T1000 (cell line): ENCODE results near the gene HSF2.
A peak's percentile ranks its signal among the peaks of the same experiment; 100 is the strongest.

Experiments used
- DNase-seq: peaks from one replicate; lab custom pipeline; 2025; ENCODE audit warnings: mixed read lengths; lab: John Stamatoyannopoulos, UW

HSF2 gene

GRCh38 chr6:122400121-122400450 lies 634 bp downstream of the HSF2 start:
- peak; percentile 25 for DNase-seq

- no peak for DNase-seq
Observed at GRCh38 chr6:122400462-122401089, 1.1 kb downstream of the HSF2 start.

GRCh38 chr6:122401104-122401503 lies 1.7 kb downstream of the HSF2 start:
- no peak for DNase-seq

GRCh38 chr6:122404444-122404843 lies 5.0 kb downstream of the HSF2 start:
- no peak for DNase-seq

- DNase-seq = no peak
Observed at GRCh38 chr6:122405417-122405816, 6.0 kb downstream of the HSF2 start.

- no peak for DNase-seq
Observed at GRCh38 chr6:122406187-122406586, 6.7 kb downstream of the HSF2 start.

GRCh38 chr6:122407712-122408111 lies 8.3 kb downstream of the HSF2 start:
- DNase-seq = no peak

GRCh38 chr6:122408240-122408639 lies 8.8 kb downstream of the HSF2 start:
- no peak for DNase-seq

- DNase-seq = no peak
Observed at GRCh38 chr6:122408702-122409458, 9.4 kb downstream of the HSF2 start.

- DNase-seq = no peak
Observed at GRCh38 chr6:122412001-122412400, 12.5 kb downstream of the HSF2 start.

- no peak for DNase-seq
Observed at GRCh38 chr6:122416825-122417224, 17.4 kb downstream of the HSF2 start.

GRCh38 chr6:122422003-122422402 lies 22.6 kb downstream of the HSF2 start:
- DNase-seq = no peak

GRCh38 chr6:122422614-122423267 lies 23.3 kb downstream of the HSF2 start:
- no peak for DNase-seq

- DNase-seq = no peak
Observed at GRCh38 chr6:122423734-122424133, 24.3 kb downstream of the HSF2 start.

GRCh38 chr6:122426597-122426996 lies 27.1 kb downstream of the HSF2 start:
- no peak for DNase-seq

GRCh38 chr6:122428781-122429180 lies 29.3 kb downstream of the HSF2 start:
- DNase-seq = no peak

- DNase-seq = no peak
Observed at GRCh38 chr6:122429323-122429722, 29.9 kb downstream of the HSF2 start.

GRCh38 chr6:122431780-122432179 lies 32.3 kb downstream of the HSF2 start:
- DNase-seq = no peak

- DNase-seq = no peak
Observed at GRCh38 chr6:122432816-122433215, 33.4 kb downstream of the HSF2 start.

- no peak for DNase-seq
Observed at GRCh38 chr6:122438975-122439374, 39.5 kb downstream of the HSF2 start.

- no peak for DNase-seq
Observed at GRCh38 chr6:122445274-122445673, 45.8 kb downstream of the HSF2 start.

GRCh38 chr6:122449069-122449468 lies 49.6 kb downstream of the HSF2 start:
- DNase-seq = no peak

- DNase-seq = no peak
Observed at GRCh38 chr6:122452509-122452908, 53.1 kb downstream of the HSF2 start.
